Measurements from ENCODE around the gene KAZN. TPM values are rescaled to one million over a fixed set of nuclear protein-coding genes. Genes with fewer than 3 reads are reported as not detected.

The KAZN gene
- polyA plus RNA-seq, 1 donor from 2014 or later: 20.6 TPM

DNA sequence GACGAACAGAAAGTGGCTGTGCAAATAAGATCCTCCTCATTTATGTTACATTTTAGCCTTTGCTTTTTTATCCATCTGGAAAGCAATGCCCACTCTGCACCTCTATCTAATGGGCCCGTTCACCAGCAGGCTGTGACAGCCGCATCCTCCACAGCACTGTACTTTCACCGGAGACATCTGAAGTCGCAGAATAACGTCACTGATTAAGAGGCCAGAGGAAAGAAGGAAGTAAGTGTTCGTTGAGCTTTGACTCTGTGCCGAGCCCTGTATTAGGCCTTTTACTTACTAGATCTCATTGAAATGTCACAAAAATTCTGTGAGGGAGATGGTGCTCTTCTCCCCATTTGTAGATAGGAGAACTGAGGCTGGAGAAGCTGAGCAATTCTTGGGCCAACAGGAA lies 62.3 kb downstream of the KAZN start:
- Histone ChIP-seq H3F3A (ENCODE audit: insufficient read depth, low read length, poor library complexity, severe bottlenecking) (no peaks in the 10 kb centered on the region), H3K9me3 (ENCODE audit: low read length) (no peaks in the 10 kb centered on the region), H3K36me3 (ENCODE audit: insufficient read depth, low read length) (no peaks in the 10 kb centered on the region), H2AFZ (ENCODE audit: low read depth, low read length) (no peak overlapping the region), H3K9ac (ENCODE audit: low read length) (no peak overlapping the region), H3K79me2 (replicated peaks; ENCODE audit: insufficient read depth, low read length) (peaks cover 12% of the 10 kb centered on the region), H3K27ac (ENCODE audit: low read length) (no peak overlapping the region), H3K27me3 (ENCODE audit: insufficient read depth, low read depth, low read length) (no peaks in the 10 kb centered on the region), H3K4me2 (ENCODE audit: low read length) (no peak overlapping the region), H3K4me3 (ENCODE audit: low read length) (no peak overlapping the region), H3K9me2 (ENCODE audit: insufficient read depth, low read length) (no peaks in the 10 kb centered on the region), H4K20me1 (ENCODE audit: insufficient read depth) (no peaks in the 10 kb centered on the region)
- TF ChIP-seq MXI1 (conservative IDR thresholded peaks at IDR 0.05; ENCODE audit: poor library complexity, severe bottlenecking): no peak

DNA sequence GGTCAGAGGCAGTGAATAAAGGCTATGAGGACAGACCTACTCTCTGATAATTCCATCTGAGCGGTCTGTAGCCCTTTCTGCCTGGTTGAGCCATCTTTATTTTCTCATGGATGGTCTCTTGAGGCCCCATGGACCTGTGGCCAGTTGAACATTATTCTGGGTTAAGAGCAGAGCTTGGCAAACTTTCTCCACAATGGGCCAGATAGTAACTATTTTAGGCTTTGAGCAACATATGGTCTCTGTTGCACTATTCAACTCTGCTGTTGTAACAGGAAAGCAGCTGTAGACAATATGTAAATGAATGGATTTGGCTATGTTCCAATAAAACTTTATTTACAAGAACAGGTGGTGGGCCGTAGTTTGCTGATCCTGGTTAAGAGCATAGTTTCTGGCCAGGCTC lies 62.7 kb downstream of the KAZN start:
- H3F3A ChIP-seq (ENCODE audit: insufficient read depth, low read length, poor library complexity, severe bottlenecking): no peaks in the 10 kb centered on the region
- peaks cover 12% of the 10 kb centered on the region for H3K79me2 ChIP-seq (replicated peaks; ENCODE audit: insufficient read depth, low read length)
- H3K4me2 ChIP-seq (ENCODE audit: low read length): no peak overlapping the region
- H3K9ac ChIP-seq (ENCODE audit: low read length): no peak overlapping the region
- no peaks in the 10 kb centered on the region for H3K9me2 ChIP-seq (ENCODE audit: insufficient read depth, low read length)
- no peak overlapping the region for H3K4me3 ChIP-seq (ENCODE audit: low read length)
- H2AFZ ChIP-seq (ENCODE audit: low read depth, low read length): no peak overlapping the region
- no peak overlapping the region for H3K27ac ChIP-seq (ENCODE audit: low read length)
- TF ChIP-seq SMC3 (conservative IDR thresholded peaks at IDR 0.05; ENCODE audit: poor library complexity) (no peak), MXI1 (conservative IDR thresholded peaks at IDR 0.05; ENCODE audit: poor library complexity, severe bottlenecking) (no peak), EZH2 (IDR thresholded peaks at IDR 0.05; ENCODE audit: borderline replicate concordance, insufficient read depth, low read length, poor library complexity, severe bottlenecking) (no peak), TAF1 (IDR thresholded peaks at IDR 0.05; ENCODE audit: low read depth) (no peak), EP300 (conservative IDR thresholded peaks at IDR 0.05; ENCODE audit: poor library complexity, severe bottlenecking) (no peak), RAD21 (conservative IDR thresholded peaks at IDR 0.05) (no peak), POLR2AphosphoS5 (IDR thresholded peaks at IDR 0.05) (no peak)
- TF ChIP-seq, protein P1, sequence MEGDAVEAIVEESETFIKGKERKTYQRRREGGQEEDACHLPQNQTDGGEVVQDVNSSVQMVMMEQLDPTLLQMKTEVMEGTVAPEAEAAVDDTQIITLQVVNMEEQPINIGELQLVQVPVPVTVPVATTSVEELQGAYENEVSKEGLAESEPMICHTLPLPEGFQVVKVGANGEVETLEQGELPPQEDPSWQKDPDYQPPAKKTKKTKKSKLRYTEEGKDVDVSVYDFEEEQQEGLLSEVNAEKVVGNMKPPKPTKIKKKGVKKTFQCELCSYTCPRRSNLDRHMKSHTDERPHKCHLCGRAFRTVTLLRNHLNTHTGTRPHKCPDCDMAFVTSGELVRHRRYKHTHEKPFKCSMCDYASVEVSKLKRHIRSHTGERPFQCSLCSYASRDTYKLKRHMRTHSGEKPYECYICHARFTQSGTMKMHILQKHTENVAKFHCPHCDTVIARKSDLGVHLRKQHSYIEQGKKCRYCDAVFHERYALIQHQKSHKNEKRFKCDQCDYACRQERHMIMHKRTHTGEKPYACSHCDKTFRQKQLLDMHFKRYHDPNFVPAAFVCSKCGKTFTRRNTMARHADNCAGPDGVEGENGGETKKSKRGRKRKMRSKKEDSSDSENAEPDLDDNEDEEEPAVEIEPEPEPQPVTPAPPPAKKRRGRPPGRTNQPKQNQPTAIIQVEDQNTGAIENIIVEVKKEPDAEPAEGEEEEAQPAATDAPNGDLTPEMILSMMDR (IDR thresholded peaks at IDR 0.05; ENCODE audit: poor library complexity, severe bottlenecking): no peak
- TF ChIP-seq, protein P2, sequence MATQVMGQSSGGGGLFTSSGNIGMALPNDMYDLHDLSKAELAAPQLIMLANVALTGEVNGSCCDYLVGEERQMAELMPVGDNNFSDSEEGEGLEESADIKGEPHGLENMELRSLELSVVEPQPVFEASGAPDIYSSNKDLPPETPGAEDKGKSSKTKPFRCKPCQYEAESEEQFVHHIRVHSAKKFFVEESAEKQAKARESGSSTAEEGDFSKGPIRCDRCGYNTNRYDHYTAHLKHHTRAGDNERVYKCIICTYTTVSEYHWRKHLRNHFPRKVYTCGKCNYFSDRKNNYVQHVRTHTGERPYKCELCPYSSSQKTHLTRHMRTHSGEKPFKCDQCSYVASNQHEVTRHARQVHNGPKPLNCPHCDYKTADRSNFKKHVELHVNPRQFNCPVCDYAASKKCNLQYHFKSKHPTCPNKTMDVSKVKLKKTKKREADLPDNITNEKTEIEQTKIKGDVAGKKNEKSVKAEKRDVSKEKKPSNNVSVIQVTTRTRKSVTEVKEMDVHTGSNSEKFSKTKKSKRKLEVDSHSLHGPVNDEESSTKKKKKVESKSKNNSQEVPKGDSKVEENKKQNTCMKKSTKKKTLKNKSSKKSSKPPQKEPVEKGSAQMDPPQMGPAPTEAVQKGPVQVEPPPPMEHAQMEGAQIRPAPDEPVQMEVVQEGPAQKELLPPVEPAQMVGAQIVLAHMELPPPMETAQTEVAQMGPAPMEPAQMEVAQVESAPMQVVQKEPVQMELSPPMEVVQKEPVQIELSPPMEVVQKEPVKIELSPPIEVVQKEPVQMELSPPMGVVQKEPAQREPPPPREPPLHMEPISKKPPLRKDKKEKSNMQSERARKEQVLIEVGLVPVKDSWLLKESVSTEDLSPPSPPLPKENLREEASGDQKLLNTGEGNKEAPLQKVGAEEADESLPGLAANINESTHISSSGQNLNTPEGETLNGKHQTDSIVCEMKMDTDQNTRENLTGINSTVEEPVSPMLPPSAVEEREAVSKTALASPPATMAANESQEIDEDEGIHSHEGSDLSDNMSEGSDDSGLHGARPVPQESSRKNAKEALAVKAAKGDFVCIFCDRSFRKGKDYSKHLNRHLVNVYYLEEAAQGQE (IDR thresholded peaks at IDR 0.05; ENCODE audit: borderline replicate concordance): no peak
- no peaks in the 10 kb centered on the region for H3K36me3 ChIP-seq (ENCODE audit: insufficient read depth, low read length)
- no peaks in the 10 kb centered on the region for H3K27me3 ChIP-seq (ENCODE audit: insufficient read depth, low read depth, low read length)
- no peaks in the 10 kb centered on the region for H3K9me3 ChIP-seq (ENCODE audit: low read length)
- no peaks in the 10 kb centered on the region for H4K20me1 ChIP-seq (ENCODE audit: insufficient read depth)

DNA sequence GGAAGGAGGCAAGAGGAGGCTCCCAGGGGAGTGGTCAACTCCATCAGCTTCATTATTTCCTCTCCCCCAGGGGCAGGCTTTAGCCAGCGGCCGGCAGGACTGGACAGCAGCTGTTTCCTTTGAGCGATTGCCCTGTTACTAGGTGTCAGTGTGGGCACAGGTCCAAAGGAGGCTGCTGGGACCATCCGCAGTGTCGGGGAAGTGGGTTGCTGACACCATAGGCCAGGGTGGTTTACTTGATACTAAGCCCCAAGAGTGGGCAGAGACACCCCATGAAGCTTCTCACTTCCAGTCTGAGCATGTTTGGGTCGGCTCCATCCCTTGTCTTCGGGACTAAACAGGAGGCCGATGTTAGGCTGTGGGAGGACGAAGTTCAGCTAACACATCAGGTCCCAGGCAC lies 63.6 kb downstream of the KAZN start:
- TF ChIP-seq, protein P1 (IDR thresholded peaks at IDR 0.05; ENCODE audit: poor library complexity, severe bottlenecking): no peak
- TF ChIP-seq MXI1 (conservative IDR thresholded peaks at IDR 0.05; ENCODE audit: poor library complexity, severe bottlenecking) (no peak), POLR2AphosphoS5 (IDR thresholded peaks at IDR 0.05) (no peak), TAF1 (IDR thresholded peaks at IDR 0.05; ENCODE audit: low read depth) (no peak), SMC3 (conservative IDR thresholded peaks at IDR 0.05; ENCODE audit: poor library complexity) (no peak), EP300 (conservative IDR thresholded peaks at IDR 0.05; ENCODE audit: poor library complexity, severe bottlenecking) (no peak), EZH2 (IDR thresholded peaks at IDR 0.05; ENCODE audit: borderline replicate concordance, insufficient read depth, low read length, poor library complexity, severe bottlenecking) (no peak), RAD21 (conservative IDR thresholded peaks at IDR 0.05) (no peak)
- TF ChIP-seq, protein P2 (IDR thresholded peaks at IDR 0.05; ENCODE audit: borderline replicate concordance): no peak
- H3K4me3 ChIP-seq (ENCODE audit: low read length): no peak overlapping the region

More for the DNA sequence above, 63.6 kb downstream of the KAZN start:
- no peak overlapping the region for H3K27ac ChIP-seq (ENCODE audit: low read length)
- H3K9ac ChIP-seq (ENCODE audit: low read length): no peak overlapping the region
- H3F3A ChIP-seq (ENCODE audit: insufficient read depth, low read length, poor library complexity, severe bottlenecking): no peaks in the 10 kb centered on the region
- H2AFZ ChIP-seq (ENCODE audit: low read depth, low read length): no peak overlapping the region
- no peaks in the 10 kb centered on the region for H3K9me2 ChIP-seq (ENCODE audit: insufficient read depth, low read length)
- no peak overlapping the region for H3K4me2 ChIP-seq (ENCODE audit: low read length)
- no peaks in the 10 kb centered on the region for H3K9me3 ChIP-seq (ENCODE audit: low read length)
- H4K20me1 ChIP-seq (ENCODE audit: insufficient read depth): no peaks in the 10 kb centered on the region
- peaks cover 12% of the 10 kb centered on the region for H3K79me2 ChIP-seq (replicated peaks; ENCODE audit: insufficient read depth, low read length)
- H3K36me3 ChIP-seq (ENCODE audit: insufficient read depth, low read length): no peaks in the 10 kb centered on the region
- no peaks in the 10 kb centered on the region for H3K27me3 ChIP-seq (ENCODE audit: insufficient read depth, low read depth, low read length)
